Parathyroid adenoma (tissue), 2 donors: ENCODE data around the gene TMC2.

ENCODE experiments used
- H2AFZ ChIP-seq: fragments of 300-600 bp; sonication (generic); one replicate; pipeline ENCODE4 v1.7.0; 2017; ENCODE audit warnings: antibody characterized with exemption, mild to moderate bottlenecking
- H3K27ac ChIP-seq: fragments of 300-600 bp; sonication (generic); one replicate; pipeline ENCODE4 v1.7.0; 2017
- H3K27me3 ChIP-seq: fragments of 300-600 bp; sonication (generic); one replicate; pipeline ENCODE4 v1.7.0; 2017; ENCODE audit warnings: low read length; ENCODE audit not compliant: control insufficient read depth, insufficient read depth
- H3K36me3 ChIP-seq: fragments of 300-600 bp; sonication (generic); one replicate; pipeline ENCODE4 v1.7.0; 2017; ENCODE audit warnings: low read length; ENCODE audit not compliant: control insufficient read depth, insufficient read depth
- H3K4me1 ChIP-seq: fragments of 300-600 bp; sonication (generic); one replicate; pipeline ENCODE4 v1.7.0; 2017; ENCODE audit warnings: control low read depth
- H3K4me2 ChIP-seq: fragments of 300-600 bp; sonication (generic); one replicate; pipeline ENCODE4 v1.7.0; 2017; ENCODE audit warnings: low read length
- H3K4me3 ChIP-seq: fragments of 300-600 bp; sonication (generic); one replicate; pipeline ENCODE4 v1.7.0; 2017; ENCODE audit warnings: low read depth, low read length
- H3K79me2 ChIP-seq: fragments of 300-600 bp; sonication (generic); one replicate; pipeline ENCODE4 v1.7.0; 2017; ENCODE audit warnings: control low read depth
- H3K9ac ChIP-seq: fragments of 300-600 bp; sonication (generic); one replicate; pipeline ENCODE4 v1.7.0; 2017; ENCODE audit warnings: mild to moderate bottlenecking
- H3K9me3 ChIP-seq: fragments of 300-600 bp; sonication (generic); one replicate; pipeline ENCODE4 v1.7.0; 2017; ENCODE audit warnings: low read length; ENCODE audit not compliant: control insufficient read depth
- TF ChIP-seq, protein P1 (sequence below): fragments of 300-600 bp; sonication (generic); IDR thresholded peaks from one replicate; pipeline ENCODE4 v1.7.0; 2017; ENCODE audit warnings: antibody characterized with exemption, mild to moderate bottlenecking
- donor health status: primary hyperparathyroidism.

The TMC2 gene

GRCh38 chr20:2687514-2687913 lies 151.1 kb downstream of the TMC2 start:
- Histone ChIP-seq H3K27ac (no peak overlapping the region), H3K4me1 (peaks cover 6% of the 10 kb centered on the region), H3K4me2 (no peak overlapping the region), H3K4me3 (no peak overlapping the region), H3K79me2 (no peaks in the 10 kb centered on the region), H3K9me3 (no peaks in the 10 kb centered on the region), H3K9ac (no peak overlapping the region), H3K27me3 (no peaks in the 10 kb centered on the region), H2AFZ (no peak overlapping the region), H3K36me3 (no peaks in the 10 kb centered on the region)
- TF ChIP-seq, protein P1, sequence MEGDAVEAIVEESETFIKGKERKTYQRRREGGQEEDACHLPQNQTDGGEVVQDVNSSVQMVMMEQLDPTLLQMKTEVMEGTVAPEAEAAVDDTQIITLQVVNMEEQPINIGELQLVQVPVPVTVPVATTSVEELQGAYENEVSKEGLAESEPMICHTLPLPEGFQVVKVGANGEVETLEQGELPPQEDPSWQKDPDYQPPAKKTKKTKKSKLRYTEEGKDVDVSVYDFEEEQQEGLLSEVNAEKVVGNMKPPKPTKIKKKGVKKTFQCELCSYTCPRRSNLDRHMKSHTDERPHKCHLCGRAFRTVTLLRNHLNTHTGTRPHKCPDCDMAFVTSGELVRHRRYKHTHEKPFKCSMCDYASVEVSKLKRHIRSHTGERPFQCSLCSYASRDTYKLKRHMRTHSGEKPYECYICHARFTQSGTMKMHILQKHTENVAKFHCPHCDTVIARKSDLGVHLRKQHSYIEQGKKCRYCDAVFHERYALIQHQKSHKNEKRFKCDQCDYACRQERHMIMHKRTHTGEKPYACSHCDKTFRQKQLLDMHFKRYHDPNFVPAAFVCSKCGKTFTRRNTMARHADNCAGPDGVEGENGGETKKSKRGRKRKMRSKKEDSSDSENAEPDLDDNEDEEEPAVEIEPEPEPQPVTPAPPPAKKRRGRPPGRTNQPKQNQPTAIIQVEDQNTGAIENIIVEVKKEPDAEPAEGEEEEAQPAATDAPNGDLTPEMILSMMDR = no peak

GRCh38 chr20:2688041-2688591 lies 151.7 kb downstream of the TMC2 start:
- Histone ChIP-seq H3K36me3 (no peaks in the 10 kb centered on the region), H3K4me1 (peaks cover 6% of the 10 kb centered on the region), H3K9ac (no peak overlapping the region), H3K79me2 (no peaks in the 10 kb centered on the region), H3K27ac (no peak overlapping the region), H3K4me2 (no peak overlapping the region), H3K4me3 (no peak overlapping the region), H2AFZ (no peak overlapping the region), H3K9me3 (no peaks in the 10 kb centered on the region), H3K27me3 (no peaks in the 10 kb centered on the region)
- TF ChIP-seq, protein P1 = peak; percentile 27

- H3K27ac ChIP-seq = no peak overlapping the region
- H3K9ac ChIP-seq = no peak overlapping the region
- H2AFZ ChIP-seq = no peak overlapping the region
- peaks cover 6% of the 10 kb centered on the region for H3K4me1 ChIP-seq
- H3K4me3 ChIP-seq = no peak overlapping the region
- no peaks in the 10 kb centered on the region for H3K27me3 ChIP-seq
- H3K79me2 ChIP-seq = no peaks in the 10 kb centered on the region
- TF ChIP-seq, protein P1 = no peak
- no peaks in the 10 kb centered on the region for H3K36me3 ChIP-seq
- H3K4me2 ChIP-seq = no peak overlapping the region
- no peaks in the 10 kb centered on the region for H3K9me3 ChIP-seq
Measured at GRCh38 chr20:2690213-2690612, 153.8 kb downstream of the TMC2 start.

DNA sequence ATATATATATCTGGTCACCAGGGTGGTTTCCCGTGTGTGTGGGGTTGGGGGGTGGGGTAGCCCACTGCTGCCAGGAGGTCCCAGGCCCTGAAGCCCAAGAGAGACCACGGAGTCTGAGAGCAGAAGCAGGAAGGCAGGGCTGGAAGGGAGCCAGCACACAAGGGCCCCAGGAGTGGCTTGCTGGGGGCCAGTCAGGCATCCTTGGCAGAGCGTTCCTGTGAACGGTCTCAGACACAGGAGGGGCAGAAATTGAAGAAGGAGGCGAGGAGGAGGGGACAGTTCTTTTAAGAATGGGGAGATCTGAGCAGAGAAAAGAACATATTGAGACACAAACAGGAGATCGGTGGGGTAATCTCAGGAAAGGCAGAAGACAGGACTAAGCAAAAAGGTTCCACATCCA lies 154.3 kb downstream of the TMC2 start:
- H3K36me3 ChIP-seq = no peaks in the 10 kb centered on the region
- no peak overlapping the region for H3K27ac ChIP-seq
- no peak overlapping the region for H2AFZ ChIP-seq
- no peaks in the 10 kb centered on the region for H3K79me2 ChIP-seq
- peaks cover 6% of the 10 kb centered on the region for H3K4me1 ChIP-seq
- no peak overlapping the region for H3K4me3 ChIP-seq
- TF ChIP-seq, protein P1 = no peak
- no peaks in the 10 kb centered on the region for H3K27me3 ChIP-seq
- no peaks in the 10 kb centered on the region for H3K9me3 ChIP-seq
- no peak overlapping the region for H3K9ac ChIP-seq
- H3K4me2 ChIP-seq = no peak overlapping the region

GRCh38 chr20:2691127-2691526 lies 154.8 kb downstream of the TMC2 start:
- Histone ChIP-seq H3K27me3 (no peaks in the 10 kb centered on the region), H3K27ac (no peak overlapping the region)

More at GRCh38 chr20:2691127-2691526, 154.8 kb downstream of the TMC2 start:
- Histone ChIP-seq H3K36me3 (no peaks in the 10 kb centered on the region), H3K79me2 (no peaks in the 10 kb centered on the region), H2AFZ (no peak overlapping the region), H3K4me1 (peaks cover 6% of the 10 kb centered on the region), H3K4me3 (no peak overlapping the region), H3K9ac (no peak overlapping the region), H3K9me3 (no peaks in the 10 kb centered on the region), H3K4me2 (no peak overlapping the region)
- TF ChIP-seq, protein P1 = no peak
